IPS-15b (cell line): Measurements from ENCODE around the gene MRPL20.

Experiments
- H3K27me3 ChIP-seq: one replicate; pipeline ENCODE4 v1.6.1; 2013; ENCODE audit warnings: low read length; ENCODE audit not compliant: control insufficient read depth, insufficient read depth
- H3K36me3 ChIP-seq: one replicate; pipeline ENCODE4 v1.6.1; 2013; ENCODE audit warnings: low read length; ENCODE audit not compliant: control insufficient read depth, insufficient read depth
- H3K4me1 ChIP-seq: one replicate; pipeline ENCODE4 v1.6.1; 2013; ENCODE audit warnings: mild to moderate bottlenecking, low read length; ENCODE audit not compliant: control insufficient read depth, insufficient read depth
- H3K4me3 ChIP-seq: one replicate; pipeline ENCODE4 v1.5.1; 2013; ENCODE audit warnings: low read depth, low read length
- H3K9ac ChIP-seq: one replicate; pipeline ENCODE4 v1.6.1; 2013; ENCODE audit warnings: low read depth, mild to moderate bottlenecking, low read length
- H3K9me3 ChIP-seq: one replicate; pipeline ENCODE4 v1.6.1; 2013; ENCODE audit warnings: mild to moderate bottlenecking, low read length; ENCODE audit not compliant: control insufficient read depth, insufficient read depth

MRPL20 gene

GRCh38 chr1:1359308-1359663 lies 47.8 kb downstream of the MRPL20 start:
- peaks cover 5% of the 10 kb centered on the region for H3K4me1 ChIP-seq
- H3K27me3 ChIP-seq = peaks cover 2% of the 10 kb centered on the region
- no peaks in the 10 kb centered on the region for H3K9me3 ChIP-seq
- H3K9ac ChIP-seq = peak overlapping the region; percentile 37
- H3K4me3 ChIP-seq = no peak overlapping the region
- H3K36me3 ChIP-seq = no peaks in the 10 kb centered on the region

- H3K9ac ChIP-seq = peak within 1 kb of the TSS; percentile 37
These were observed 48.4 kb downstream of the MRPL20 start, which contains the start of gene MXRA8 for GRCh38 chr1:1358433-1359271. Gene MXRA8 (minus strand): TSS chr1:1358555. CDS start chr1:1358504, 51 bp downstream.

GRCh38 chr1:1357871-1358432 lies 49.1 kb downstream of the MRPL20 start:
- Histone ChIP-seq H3K4me1 (peaks cover 5% of the 10 kb centered on the region), H3K36me3 (no peaks in the 10 kb centered on the region), H3K9me3 (no peaks in the 10 kb centered on the region), H3K4me3 (peak overlapping the region; percentile 37), H3K9ac (peak overlapping the region; percentile 5), H3K27me3 (peaks cover 2% of the 10 kb centered on the region)

More at GRCh38 chr1:1358433-1359271, 48.4 kb downstream of the MRPL20 start, which contains the start of gene MXRA8:
- Histone ChIP-seq H3K27me3 (peaks cover 2% of the 10 kb centered on the region), H3K36me3 (no peaks in the 10 kb centered on the region), H3K4me1 (peaks cover 5% of the 10 kb centered on the region), H3K9me3 (no peaks in the 10 kb centered on the region), H3K4me3 (peak within 1 kb of the TSS; percentile 37)

GRCh38 chr1:1356796-1357401 lies 50.2 kb downstream of the MRPL20 start:
- peaks cover 3% of the 10 kb centered on the region for H3K4me1 ChIP-seq
- peaks cover 2% of the 10 kb centered on the region for H3K27me3 ChIP-seq
- no peaks in the 10 kb centered on the region for H3K36me3 ChIP-seq
- H3K4me3 ChIP-seq = no peak overlapping the region
- H3K9me3 ChIP-seq = no peaks in the 10 kb centered on the region
- H3K9ac ChIP-seq = no peak overlapping the region

- no peaks in the 10 kb centered on the region for H3K9me3 ChIP-seq
- H3K27me3 ChIP-seq = peaks cover 2% of the 10 kb centered on the region
- H3K4me3 ChIP-seq = no peak overlapping the region
- peaks cover 3% of the 10 kb centered on the region for H3K4me1 ChIP-seq
- H3K9ac ChIP-seq = no peak overlapping the region
- no peaks in the 10 kb centered on the region for H3K36me3 ChIP-seq
These were observed 50.8 kb downstream of the MRPL20 start for GRCh38 chr1:1356166-1356795.

- Histone ChIP-seq H3K9me3 (no peaks in the 10 kb centered on the region), H3K27me3 (peaks cover 2% of the 10 kb centered on the region), H3K4me1 (peaks cover 3% of the 10 kb centered on the region), H3K4me3 (no peak overlapping the region), H3K36me3 (no peaks in the 10 kb centered on the region), H3K9ac (no peak overlapping the region)
These were observed 51.7 kb downstream of the MRPL20 start for GRCh38 chr1:1355416-1355815.

GRCh38 chr1:1354271-1355247 lies 52.5 kb downstream of the MRPL20 start:
- Histone ChIP-seq H3K36me3 (no peaks in the 10 kb centered on the region), H3K4me1 (peaks cover 3% of the 10 kb centered on the region), H3K9me3 (no peaks in the 10 kb centered on the region), H3K27me3 (peaks cover 2% of the 10 kb centered on the region), H3K9ac (no peak overlapping the region), H3K4me3 (peak overlapping the region; percentile 43)

GRCh38 chr1:1353389-1354151 lies 53.5 kb downstream of the MRPL20 start:
- peaks cover 3% of the 10 kb centered on the region for H3K4me1 ChIP-seq
- peak overlapping the region; percentile 43 for H3K4me3 ChIP-seq
- H3K36me3 ChIP-seq = no peaks in the 10 kb centered on the region
- H3K9me3 ChIP-seq = no peaks in the 10 kb centered on the region
- peaks cover 2% of the 10 kb centered on the region for H3K27me3 ChIP-seq
- H3K9ac ChIP-seq = no peak overlapping the region

- Histone ChIP-seq H3K9me3 (no peaks in the 10 kb centered on the region), H3K9ac (no peak overlapping the region), H3K36me3 (no peaks in the 10 kb centered on the region), H3K4me1 (peaks cover 5% of the 10 kb centered on the region), H3K27me3 (peaks cover 2% of the 10 kb centered on the region), H3K4me3 (no peak overlapping the region)
These were observed 54.2 kb downstream of the MRPL20 start for GRCh38 chr1:1352786-1353388.
